H9 (cell line): ENCODE measurements around the gene SULT1A1. TPM values are rescaled to one million over a fixed set of nuclear protein-coding genes. Genes with fewer than 3 reads are reported as not detected.

Experiments
- DNase-seq: peaks from one replicate; pipeline ENCODE4 v3.0.0-alpha.2; 2017
- H2AFZ ChIP-seq: one replicate; pipeline ENCODE4 v1.6.1; 2013; ENCODE audit warnings: mild to moderate bottlenecking, low read length, control low read depth, moderate library complexity
- H2AK5ac ChIP-seq: 2 replicates; pipeline ENCODE4 v1.6.1; 2013; ENCODE audit warnings: low read length, control low read depth, mixed read lengths; ENCODE audit not compliant: insufficient read length
- H2BK120ac ChIP-seq: one replicate; pipeline ENCODE4 v1.6.1; 2013; ENCODE audit warnings: low read depth, mild to moderate bottlenecking, low read length, control low read depth, inconsistent platforms; ENCODE audit not compliant: poor library complexity, severe bottlenecking
- H2BK12ac ChIP-seq: 2 replicates; pipeline ENCODE4 v1.6.1; 2013; ENCODE audit warnings: low read length, control low read depth, mixed read lengths, low read depth; ENCODE audit not compliant: insufficient read length
- H2BK15ac ChIP-seq: 2 replicates; pipeline ENCODE4 v1.6.1; 2013; ENCODE audit warnings: low read depth, low read length, control low read depth
- H2BK20ac ChIP-seq: one replicate; pipeline ENCODE4 v1.6.1; 2013; ENCODE audit warnings: low read depth, mild to moderate bottlenecking, low read length, control low read depth, inconsistent platforms; ENCODE audit not compliant: poor library complexity, severe bottlenecking
- H2BK5ac ChIP-seq: 2 replicates; pipeline ENCODE4 v1.6.1; 2013; ENCODE audit warnings: low read length, control low read depth, mixed read lengths; ENCODE audit not compliant: insufficient read length
- H3K14ac ChIP-seq: 2 replicates; pipeline ENCODE4 v1.6.1; 2013; ENCODE audit warnings: low read length, control low read depth; ENCODE audit not compliant: insufficient read depth
- H3K18ac ChIP-seq: 2 replicates; pipeline ENCODE4 v1.6.1; 2013; ENCODE audit warnings: low read depth, mild to moderate bottlenecking, mixed read lengths, low read length, control low read depth; ENCODE audit not compliant: insufficient read length
- H3K23ac ChIP-seq: 2 replicates; pipeline ENCODE4 v1.6.1; 2013; ENCODE audit warnings: low read length, control low read depth, mixed read lengths, low read depth; ENCODE audit not compliant: insufficient read length
- H3K23me2 ChIP-seq: 2 replicates; pipeline ENCODE4 v1.6.1; 2013; ENCODE audit warnings: low read depth, mild to moderate bottlenecking, mixed read lengths, low read length, control low read depth; ENCODE audit not compliant: insufficient read length, poor library complexity, severe bottlenecking
- H3K27ac ChIP-seq: 2 replicates; pipeline ENCODE4 v1.5.1; 2013; ENCODE audit warnings: low read length, control low read depth, mixed read lengths, low read depth; ENCODE audit not compliant: insufficient read length
- H3K27me3 ChIP-seq: 2 replicates; pipeline ENCODE4 v1.6.1; 2013; ENCODE audit warnings: low read length, control low read depth, inconsistent platforms; ENCODE audit not compliant: insufficient read depth
- H3K4ac ChIP-seq: 2 replicates; pipeline ENCODE4 v1.6.1; 2013; ENCODE audit warnings: low read depth, mild to moderate bottlenecking, control low read depth, inconsistent platforms, low read length, moderate library complexity
- H3K4me1 ChIP-seq: 2 replicates; pipeline ENCODE4 v1.6.1; 2013; ENCODE audit warnings: low read length, control low read depth, inconsistent platforms; ENCODE audit not compliant: insufficient read depth
- H3K4me2 ChIP-seq: 2 replicates; pipeline ENCODE4 v1.6.1; 2013; ENCODE audit warnings: low read length, control low read depth, mixed read lengths; ENCODE audit not compliant: insufficient read length, insufficient read depth
- H3K56ac ChIP-seq: 2 replicates; pipeline ENCODE4 v1.6.1; 2013; ENCODE audit warnings: low read depth, mild to moderate bottlenecking, mixed read lengths, low read length, control low read depth; ENCODE audit not compliant: insufficient read length
- H3K79me1 ChIP-seq: 2 replicates; pipeline ENCODE4 v1.6.1; 2013; ENCODE audit warnings: low read depth, mild to moderate bottlenecking, moderate library complexity, low read length, control low read depth, inconsistent platforms; ENCODE audit not compliant: insufficient read depth, poor library complexity, severe bottlenecking
- H3K79me2 ChIP-seq: 2 replicates; pipeline ENCODE4 v1.6.1; 2013; ENCODE audit warnings: low read length, control low read depth, inconsistent platforms; ENCODE audit not compliant: insufficient read depth
- H3K9ac ChIP-seq: 2 replicates; pipeline ENCODE4 v1.6.1; 2013; ENCODE audit warnings: low read length, control low read depth, mixed read lengths; ENCODE audit not compliant: insufficient read length; ENCODE audit errors: extremely low read depth
- H3K9me3 ChIP-seq: one replicate; pipeline ENCODE4 v1.6.1; 2013; ENCODE audit warnings: low read depth, low read length, inconsistent platforms; ENCODE audit not compliant: control insufficient read depth
- H3T11ph ChIP-seq: one replicate; pipeline ENCODE4 v1.6.1; 2013; ENCODE audit warnings: mild to moderate bottlenecking, low read length, control low read depth, inconsistent platforms
- H4K20me1 ChIP-seq: one replicate; pipeline ENCODE4 v1.6.1; 2013; ENCODE audit not compliant: control insufficient read depth, insufficient read length, insufficient read depth
- H4K5ac ChIP-seq: 2 replicates; pipeline ENCODE4 v1.6.1; 2013; ENCODE audit warnings: low read depth, mild to moderate bottlenecking, mixed read lengths, low read length, control low read depth; ENCODE audit not compliant: insufficient read length
- H4K8ac ChIP-seq: replicated peaks from 2 replicates; pipeline ENCODE4 v1.6.1; 2013; ENCODE audit warnings: low read length, control low read depth, mixed read lengths, low read depth; ENCODE audit not compliant: insufficient read length
- H4K91ac ChIP-seq: 2 replicates; pipeline ENCODE4 v1.6.1; 2013; ENCODE audit warnings: low read depth, mild to moderate bottlenecking, moderate library complexity, mixed read lengths, low read length, control low read depth; ENCODE audit not compliant: insufficient read length
- H3K27ac Mint-ChIP-seq, 3 experiments: 2 replicates in 2 of 3; 3 replicates in 1 of 3; pipeline ENCODE4 v1.8.0; 2020 to 2021; ENCODE audit warnings: mixed read lengths in 3 of 3, mild to moderate bottlenecking in 1 of 3, moderate library complexity in 1 of 3
- H3K27me3 Mint-ChIP-seq: 2 replicates; pipeline ENCODE4 v1.8.0; 2021; ENCODE audit warnings: low read depth, mild to moderate bottlenecking, moderate library complexity, mixed read lengths
- H3K36me3 Mint-ChIP-seq, 3 experiments: 2 replicates in 2 of 3; 3 replicates in 1 of 3; pipeline ENCODE4 v1.8.0; 2020 to 2021; ENCODE audit warnings: low read depth in 3 of 3, mixed read lengths in 3 of 3; ENCODE audit not compliant: insufficient read depth in 1 of 3
- H3K4me1 Mint-ChIP-seq, 2 experiments: 2 replicates each; pipeline ENCODE4 v1.8.0; 2020; ENCODE audit warnings: mixed read lengths in 2 of 2
- H3K4me3 Mint-ChIP-seq, 2 experiments: 2 replicates in 1 of 2; 3 replicates in 1 of 2; pipeline ENCODE4 v1.8.0; 2020 to 2021; ENCODE audit warnings: mild to moderate bottlenecking in 2 of 2, mixed read lengths in 2 of 2, moderate library complexity in 1 of 2
- H3K9me3 Mint-ChIP-seq, 2 experiments: 2 replicates in 1 of 2; 3 replicates in 1 of 2; pipeline ENCODE4 v1.8.0; 2020; ENCODE audit warnings: mild to moderate bottlenecking in 2 of 2, mixed read lengths in 2 of 2, moderate library complexity in 1 of 2
- WGBS: extraction: QIAGEN DNeasy Blood & Tissue Kit; methylation state at CpG from one replicate; pipeline ENCODE4 v1.1.7; 2013; ENCODE audit warnings: missing lambda C conversion rate, low lambda C conversion rate, mixed read lengths; ENCODE audit not compliant: insufficient read length; ENCODE audit errors: extremely low coverage; 5-methylcytosine and 5-hydroxymethylcytosine counted together
- total RNA-seq: library from RNA; stranded (reverse); gene quantifications from 2 replicates; pipeline ENCODE4 v1.2.1, GENCODE V29; 2021
- TF ChIP-seq, protein P1 (sequence below): fragments of 200-600 bp; sonication (generic); conservative IDR thresholded peaks from 3 replicates; pipeline ENCODE4 v1.8.0; 2021; ENCODE audit warnings: antibody characterized with exemption, mild to moderate bottlenecking

The SULT1A1 gene
- total RNA-seq, 1 experiment from 2014 or later, result 4.8 TPM

DNA sequence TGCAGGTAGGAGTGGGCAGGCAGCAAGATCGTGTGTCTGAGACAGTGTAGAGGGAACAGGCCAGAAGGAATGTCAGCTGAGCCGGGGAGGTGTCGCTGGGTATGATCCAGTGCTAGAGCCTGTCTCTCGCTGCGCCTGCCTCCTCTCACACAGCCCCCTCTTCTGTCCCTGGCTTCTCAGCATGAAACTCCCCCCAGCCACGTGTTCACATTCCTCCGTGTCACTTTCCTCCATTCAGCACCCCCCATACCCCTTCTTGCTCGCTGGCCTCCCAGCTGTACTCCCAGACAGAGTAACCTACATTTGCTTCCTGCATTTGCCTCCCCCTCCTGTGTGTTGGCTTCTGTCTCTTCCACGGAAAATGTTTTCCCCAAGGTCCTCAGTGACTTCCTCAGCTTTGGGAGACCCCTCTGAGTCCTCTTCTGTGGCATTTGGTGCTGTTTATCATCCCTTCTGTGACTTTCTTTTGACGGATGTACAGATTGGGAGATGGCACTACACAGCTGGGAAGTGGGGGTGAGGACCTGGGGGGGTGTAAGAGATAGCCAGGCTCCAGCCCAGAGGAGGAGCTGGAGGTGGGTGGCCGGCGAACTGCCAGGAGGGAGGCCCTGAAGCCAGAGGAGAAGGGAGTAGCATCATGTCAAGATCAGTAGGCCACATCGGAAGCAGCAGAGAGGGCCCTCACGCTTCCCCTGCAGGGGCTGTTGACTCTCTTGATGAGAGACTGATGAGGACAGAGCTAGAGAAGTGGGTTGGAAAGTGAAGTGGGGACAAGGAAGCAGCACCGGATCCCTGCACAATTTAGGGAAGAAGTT lies 36.9 kb downstream of the SULT1A1 start:
- Histone ChIP-seq H2BK120ac (no peak overlapping the region), H3K4me1 (no peaks in the 10 kb centered on the region; the same call in 1 of the 2 replicates), H4K5ac (no peak overlapping the region), H3K79me2 (no peaks in the 10 kb centered on the region), H2BK5ac (no peak overlapping the region), H4K91ac (no peak overlapping the region), H2AK5ac (no peak overlapping the region), H3K14ac (no peak overlapping the region; the same call in 1 of the 2 replicates), H3K23ac (no peak overlapping the region), H2BK15ac (no peak overlapping the region), H3K27ac (no peak overlapping the region), H2BK20ac (no peak overlapping the region), H3K9me3 (no peaks in the 10 kb centered on the region), H3T11ph (no peak overlapping the region), H3K4me2 (no peak overlapping the region), H4K20me1 (no peaks in the 10 kb centered on the region), H4K8ac (no peak overlapping the region), H2AFZ (no peak overlapping the region), H3K27me3 (no peaks in the 10 kb centered on the region), H3K18ac (peak overlapping the region; percentile 1), H3K4ac (no peak overlapping the region), H3K9ac (no peak overlapping the region), H3K56ac (no peak overlapping the region), H3K23me2 (no peaks in the 10 kb centered on the region), H3K79me1 (no peaks in the 10 kb centered on the region), H2BK12ac (no peak overlapping the region)
- H3K27ac Mint-ChIP-seq, result peak overlapping the region in 2 of 3 experiments; percentile 26 to 76; a peak in 4 of 7 replicates
- peaks cover 0 to 3% (median 2%) of the 10 kb centered on the region in 3 experiments; a peak in 4 of 7 replicates for H3K36me3 Mint-ChIP-seq
- H3K4me1 Mint-ChIP-seq, result peaks cover 27 to 28% of the 10 kb centered on the region in 2 experiments
- H3K9me3 Mint-ChIP-seq, result peaks cover 0 to under 1% of the 10 kb centered on the region in 2 experiments; a peak in 1 of 5 replicates
- WGBS, result no CpG with 5 or more reads among the region's 15 CpGs
- H3K27me3 Mint-ChIP-seq, result no peaks in the 10 kb centered on the region; the same call in 1 of the 2 replicates
- TF ChIP-seq, protein P1, sequence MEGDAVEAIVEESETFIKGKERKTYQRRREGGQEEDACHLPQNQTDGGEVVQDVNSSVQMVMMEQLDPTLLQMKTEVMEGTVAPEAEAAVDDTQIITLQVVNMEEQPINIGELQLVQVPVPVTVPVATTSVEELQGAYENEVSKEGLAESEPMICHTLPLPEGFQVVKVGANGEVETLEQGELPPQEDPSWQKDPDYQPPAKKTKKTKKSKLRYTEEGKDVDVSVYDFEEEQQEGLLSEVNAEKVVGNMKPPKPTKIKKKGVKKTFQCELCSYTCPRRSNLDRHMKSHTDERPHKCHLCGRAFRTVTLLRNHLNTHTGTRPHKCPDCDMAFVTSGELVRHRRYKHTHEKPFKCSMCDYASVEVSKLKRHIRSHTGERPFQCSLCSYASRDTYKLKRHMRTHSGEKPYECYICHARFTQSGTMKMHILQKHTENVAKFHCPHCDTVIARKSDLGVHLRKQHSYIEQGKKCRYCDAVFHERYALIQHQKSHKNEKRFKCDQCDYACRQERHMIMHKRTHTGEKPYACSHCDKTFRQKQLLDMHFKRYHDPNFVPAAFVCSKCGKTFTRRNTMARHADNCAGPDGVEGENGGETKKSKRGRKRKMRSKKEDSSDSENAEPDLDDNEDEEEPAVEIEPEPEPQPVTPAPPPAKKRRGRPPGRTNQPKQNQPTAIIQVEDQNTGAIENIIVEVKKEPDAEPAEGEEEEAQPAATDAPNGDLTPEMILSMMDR, result no peak
- DNase-seq, result no peak
- no peak overlapping the region for H3K4me3 Mint-ChIP-seq
